Mucosa of stomach (tissue), 1 donor: Measurements from ENCODE around the gene SRSF4.

Experiments
- H3K27me3 ChIP-seq: one replicate; pipeline ENCODE4 v1.7.0; 2013; ENCODE audit warnings: mild to moderate bottlenecking, low read length; ENCODE audit not compliant: control insufficient read depth, insufficient read depth
- H3K36me3 ChIP-seq: one replicate; pipeline ENCODE4 v1.7.0; 2013; ENCODE audit warnings: low read length; ENCODE audit not compliant: control insufficient read depth, insufficient read depth
- H3K4me1 ChIP-seq: one replicate; pipeline ENCODE4 v1.7.0; 2013; ENCODE audit warnings: mild to moderate bottlenecking, low read length; ENCODE audit not compliant: control insufficient read depth, insufficient read depth
- H3K4me3 ChIP-seq: one replicate; pipeline ENCODE4 v1.7.0; 2013; ENCODE audit warnings: low read length
- H3K9ac ChIP-seq: one replicate; pipeline ENCODE4 v1.7.0; 2013; ENCODE audit warnings: mild to moderate bottlenecking, low read length, moderate library complexity
- H3K9me3 ChIP-seq: one replicate; pipeline ENCODE4 v1.7.0; 2013; ENCODE audit warnings: mild to moderate bottlenecking, low read length, moderate library complexity; ENCODE audit not compliant: control insufficient read depth
- donor health status: Pancreatic carcinoma.

Gene SRSF4

DNA sequence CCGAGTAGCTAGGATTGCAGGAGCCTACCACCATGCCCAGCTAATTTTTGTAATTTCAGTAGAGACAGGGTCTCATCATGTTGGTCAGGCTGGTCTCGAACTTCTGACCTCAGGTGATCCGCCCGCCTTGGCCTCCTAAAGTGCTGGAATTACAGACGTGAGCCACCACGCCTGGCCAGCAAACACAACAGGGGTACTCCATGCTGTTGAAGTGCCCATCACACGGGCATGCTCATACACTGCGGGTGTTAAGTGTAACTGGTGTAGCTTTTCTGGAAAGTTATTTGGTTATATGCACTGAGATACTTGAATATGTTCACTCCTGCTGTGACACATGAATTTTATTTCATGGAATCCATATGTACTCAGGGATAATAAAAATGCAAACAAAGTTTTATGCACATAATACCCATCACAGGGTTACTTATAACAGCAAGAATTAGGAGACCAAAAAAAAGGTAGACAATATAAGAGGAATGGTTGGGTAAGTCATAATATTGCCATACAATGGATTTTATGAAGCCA is 9.2 kb downstream of the SRSF4 start:
- H3K4me3 ChIP-seq: no peak overlapping the region
- H3K36me3 ChIP-seq: no peaks in the 10 kb centered on the region
- H3K9ac ChIP-seq: no peak overlapping the region
- no peaks in the 10 kb centered on the region for H3K27me3 ChIP-seq
- H3K4me1 ChIP-seq: peaks cover 4% of the 10 kb centered on the region
- H3K9me3 ChIP-seq: no peaks in the 10 kb centered on the region

DNA sequence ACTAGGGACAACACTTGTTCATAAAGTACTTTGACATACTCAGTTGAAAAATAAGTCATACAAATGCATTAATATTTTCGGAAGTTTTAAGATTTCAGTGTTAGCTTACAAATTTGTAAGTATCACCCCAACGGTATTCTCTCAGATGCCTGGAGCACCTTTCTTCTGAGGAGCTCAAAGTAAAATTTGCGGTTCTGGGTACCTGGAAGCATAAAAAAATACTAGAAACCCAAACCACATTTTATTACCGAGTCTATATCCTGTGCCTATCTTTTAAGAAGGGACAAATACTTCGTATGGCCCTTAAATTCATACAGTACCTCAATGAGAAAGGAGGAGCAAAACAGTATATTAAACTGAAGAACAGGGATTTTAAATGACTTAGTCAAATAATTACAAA is 10.2 kb downstream of the SRSF4 start:
- peaks cover 4% of the 10 kb centered on the region for H3K4me1 ChIP-seq
- peaks cover 2% of the 10 kb centered on the region for H3K36me3 ChIP-seq
- H3K27me3 ChIP-seq: no peaks in the 10 kb centered on the region
- H3K4me3 ChIP-seq: no peak overlapping the region
- H3K9ac ChIP-seq: no peak overlapping the region
- H3K9me3 ChIP-seq: no peaks in the 10 kb centered on the region

DNA sequence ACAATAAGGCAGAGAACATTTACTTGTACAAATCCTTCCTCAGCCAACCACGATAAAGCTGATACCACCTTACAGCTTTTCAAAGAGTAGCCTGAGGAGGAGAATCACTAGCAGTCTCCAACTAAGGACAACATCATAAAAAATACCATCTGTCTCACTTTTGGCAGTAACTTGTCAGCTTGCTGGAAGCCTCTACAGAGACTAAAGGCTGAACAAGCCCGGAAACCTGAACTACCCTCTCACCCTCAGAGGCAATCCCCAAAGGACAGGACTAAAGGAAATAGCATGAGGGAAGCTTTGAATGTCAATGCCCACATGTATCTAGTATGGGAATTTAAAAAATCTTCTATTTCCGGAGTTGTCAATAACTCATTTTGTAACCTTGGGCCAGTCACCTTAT is 10.6 kb downstream of the SRSF4 start:
- Histone ChIP-seq H3K9ac (no peak overlapping the region), H3K4me1 (peaks cover 4% of the 10 kb centered on the region), H3K36me3 (peaks cover 6% of the 10 kb centered on the region), H3K27me3 (no peaks in the 10 kb centered on the region), H3K4me3 (no peak overlapping the region), H3K9me3 (no peaks in the 10 kb centered on the region)

DNA sequence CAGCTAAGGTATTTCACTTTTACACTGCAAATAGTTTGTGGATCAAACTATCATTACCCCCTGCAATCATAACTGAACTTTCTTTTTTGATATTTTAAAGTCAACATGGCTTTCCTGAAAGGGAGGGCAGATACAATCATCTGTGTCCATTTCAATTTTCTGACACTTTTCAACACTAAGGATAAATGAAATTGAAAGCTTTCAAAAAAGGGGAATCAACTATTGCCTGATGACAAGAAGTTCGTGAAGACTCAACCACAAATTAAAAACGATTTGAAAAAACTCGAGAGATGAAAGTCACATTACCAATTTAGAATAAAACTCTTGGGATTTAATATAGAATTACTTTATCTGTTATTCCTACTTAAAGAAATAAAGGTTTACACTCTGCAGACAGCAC is 11.7 kb downstream of the SRSF4 start:
- no peaks in the 10 kb centered on the region for H3K27me3 ChIP-seq
- H3K4me3 ChIP-seq: no peak overlapping the region
- peaks cover 7% of the 10 kb centered on the region for H3K36me3 ChIP-seq
- H3K4me1 ChIP-seq: peaks cover 4% of the 10 kb centered on the region
- no peak overlapping the region for H3K9ac ChIP-seq
- no peaks in the 10 kb centered on the region for H3K9me3 ChIP-seq

DNA sequence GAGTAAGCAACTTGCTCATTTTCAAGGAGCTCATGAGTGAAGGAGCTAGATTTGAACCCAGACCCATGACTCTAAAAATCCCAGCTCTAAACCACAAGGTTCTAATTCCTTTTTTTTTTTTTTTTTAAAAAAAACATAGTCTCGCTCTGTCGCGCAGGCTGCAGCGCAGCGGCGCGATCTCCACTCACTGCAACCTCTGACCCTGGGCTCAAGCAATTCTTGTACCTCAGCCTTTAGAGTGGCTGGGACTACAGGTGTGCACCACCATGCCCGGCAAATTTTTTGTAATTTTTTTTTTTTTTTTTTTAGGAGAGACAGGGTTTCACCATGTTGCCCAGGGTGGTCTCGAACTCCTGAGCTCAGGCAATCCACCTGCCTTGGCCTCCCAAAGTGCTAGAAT is 13.8 kb downstream of the SRSF4 start:
- Histone ChIP-seq H3K27me3 (no peaks in the 10 kb centered on the region), H3K9me3 (no peaks in the 10 kb centered on the region), H3K36me3 (peaks cover 7% of the 10 kb centered on the region), H3K9ac (no peak overlapping the region), H3K4me1 (peaks cover 4% of the 10 kb centered on the region), H3K4me3 (no peak overlapping the region)

DNA sequence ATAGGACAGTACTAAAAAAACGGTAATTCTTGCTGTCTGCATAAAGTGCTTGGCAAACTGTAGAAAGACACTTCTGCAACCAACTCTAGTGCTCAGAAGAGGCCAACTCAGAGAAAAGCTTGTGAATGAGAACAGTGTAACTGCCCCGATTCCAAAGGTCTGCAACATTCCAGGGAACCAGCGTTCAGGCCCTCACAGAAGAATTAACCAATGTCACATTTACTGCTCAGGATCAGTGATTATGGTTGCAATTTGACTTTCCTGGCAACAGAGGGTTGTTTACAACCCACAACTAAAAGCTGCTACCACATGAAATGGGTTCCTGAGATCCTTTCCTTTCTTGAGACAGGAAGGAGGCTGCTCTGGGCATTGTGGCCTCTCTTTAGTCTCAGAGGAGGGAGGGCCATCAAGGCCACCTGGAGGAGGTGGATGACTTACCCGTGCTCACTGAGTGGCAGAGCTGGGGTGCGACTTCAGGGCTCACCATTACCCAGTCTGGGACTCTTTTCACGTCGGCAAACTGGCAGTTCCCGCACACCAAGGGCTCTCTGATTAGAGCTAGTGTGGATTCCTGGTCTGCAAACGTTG is 15.3 kb downstream of the SRSF4 start:
- H3K4me1 ChIP-seq: peaks cover 16% of the 10 kb centered on the region
- no peak overlapping the region for H3K9ac ChIP-seq
- H3K36me3 ChIP-seq: peaks cover 7% of the 10 kb centered on the region

DNA sequence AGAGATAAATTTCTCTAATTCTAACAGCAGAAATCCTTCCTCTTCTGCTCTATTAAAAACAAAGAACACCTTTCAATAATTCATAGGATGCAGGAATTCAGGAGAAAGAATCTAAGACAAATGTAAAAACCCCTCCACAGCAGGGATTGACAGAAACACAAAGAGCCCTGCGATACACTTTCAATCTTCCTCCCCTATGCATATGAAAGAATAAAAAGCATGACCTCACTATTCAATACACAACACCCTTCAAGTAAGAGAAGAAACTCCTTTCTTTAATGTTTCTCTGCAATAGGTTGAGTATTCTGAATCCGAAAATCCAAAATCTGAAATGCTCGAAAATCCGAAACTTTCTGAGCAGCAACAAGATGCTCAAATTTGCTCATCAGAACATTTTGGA is 17.1 kb downstream of the SRSF4 start:
- no peaks in the 10 kb centered on the region for H3K9me3 ChIP-seq
- peaks cover 12% of the 10 kb centered on the region for H3K4me1 ChIP-seq
- no peak overlapping the region for H3K9ac ChIP-seq
- no peak overlapping the region for H3K4me3 ChIP-seq
- H3K27me3 ChIP-seq: no peaks in the 10 kb centered on the region
- peaks cover 7% of the 10 kb centered on the region for H3K36me3 ChIP-seq

More for the DNA sequence above, 15.3 kb downstream of the SRSF4 start:
- H3K27me3 ChIP-seq: no peaks in the 10 kb centered on the region
- no peak overlapping the region for H3K4me3 ChIP-seq
- H3K9me3 ChIP-seq: no peaks in the 10 kb centered on the region

DNA sequence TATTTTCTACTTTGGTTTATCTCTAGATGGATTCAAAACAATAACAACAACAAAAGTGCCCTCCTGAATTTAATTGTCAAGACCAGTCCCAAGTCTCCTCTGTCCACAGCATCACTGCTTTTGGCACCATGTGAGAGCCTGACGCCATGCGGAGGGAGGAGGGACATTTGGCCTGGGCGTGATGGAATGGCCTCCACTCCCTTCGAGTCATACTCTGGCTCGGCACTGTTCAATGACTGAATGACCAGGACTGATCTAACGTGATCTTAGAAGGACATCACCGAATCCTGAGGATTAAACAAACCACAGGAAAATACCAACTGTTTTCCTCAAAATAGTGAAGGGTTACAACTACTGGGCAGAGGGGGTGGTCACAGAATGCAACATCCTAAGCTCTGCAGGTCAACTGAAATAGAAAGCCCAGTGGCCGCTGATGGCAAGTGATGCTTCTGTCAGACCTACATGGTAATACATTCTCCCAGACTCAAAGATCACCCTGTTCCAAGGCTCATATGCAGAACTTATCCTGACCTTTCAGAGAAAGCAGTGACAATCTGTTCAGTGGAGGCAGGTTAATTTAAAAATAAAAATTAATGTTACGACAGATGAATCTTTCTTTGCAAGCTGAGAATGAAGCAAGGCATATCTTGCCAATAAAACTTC is 19.1 kb downstream of the SRSF4 start:
- Histone ChIP-seq H3K27me3 (no peaks in the 10 kb centered on the region), H3K9ac (no peak overlapping the region), H3K36me3 (peaks cover 7% of the 10 kb centered on the region), H3K4me1 (peaks cover 13% of the 10 kb centered on the region), H3K9me3 (no peaks in the 10 kb centered on the region), H3K4me3 (no peak overlapping the region)

DNA sequence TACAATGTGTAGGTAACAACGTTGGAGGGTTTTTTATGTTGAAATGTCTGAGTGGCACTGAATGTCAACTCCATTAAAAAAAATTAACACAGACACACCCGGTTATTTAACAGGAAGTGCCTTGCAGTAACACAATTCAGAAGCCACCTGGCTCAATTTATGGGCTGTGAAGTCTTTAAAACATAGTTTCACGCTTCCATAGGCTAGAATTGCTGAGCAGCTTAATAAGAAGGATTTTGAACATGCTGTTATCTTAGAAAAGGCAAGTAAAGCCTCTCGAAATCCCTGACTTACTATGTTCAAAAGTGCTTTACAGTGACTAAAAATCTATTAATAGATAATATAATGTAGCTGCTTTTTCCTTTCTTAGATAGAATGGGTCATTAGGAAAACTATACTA is 19.7 kb downstream of the SRSF4 start:
- no peak overlapping the region for H3K9ac ChIP-seq
- H3K9me3 ChIP-seq: no peaks in the 10 kb centered on the region
- H3K4me1 ChIP-seq: peaks cover 19% of the 10 kb centered on the region
- H3K36me3 ChIP-seq: peaks cover 7% of the 10 kb centered on the region
- H3K27me3 ChIP-seq: no peaks in the 10 kb centered on the region
- no peak overlapping the region for H3K4me3 ChIP-seq

DNA sequence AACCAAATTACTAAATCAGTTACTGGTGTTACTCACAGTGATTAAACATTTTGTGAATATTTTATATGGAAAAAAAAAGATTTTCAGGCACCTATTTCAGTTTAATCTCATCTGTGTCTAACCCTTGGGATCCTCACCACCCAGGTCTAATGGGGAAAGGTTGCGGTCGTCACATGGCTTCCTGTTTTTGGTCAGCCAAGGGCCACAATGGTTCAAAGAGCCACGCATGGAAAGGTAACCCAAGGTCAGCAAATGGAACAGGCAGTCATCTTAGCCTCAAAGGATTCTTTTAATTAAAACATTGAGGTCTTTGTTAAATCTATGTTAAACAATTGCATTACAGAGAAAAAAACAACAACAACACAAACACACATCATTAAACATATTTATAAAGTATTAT is 21.9 kb downstream of the SRSF4 start:
- H3K4me1 ChIP-seq: peaks cover 25% of the 10 kb centered on the region
- H3K36me3 ChIP-seq: peaks cover 6% of the 10 kb centered on the region
- H3K4me3 ChIP-seq: no peak overlapping the region
- no peaks in the 10 kb centered on the region for H3K9me3 ChIP-seq
- H3K27me3 ChIP-seq: no peaks in the 10 kb centered on the region
- H3K9ac ChIP-seq: no peak overlapping the region

DNA sequence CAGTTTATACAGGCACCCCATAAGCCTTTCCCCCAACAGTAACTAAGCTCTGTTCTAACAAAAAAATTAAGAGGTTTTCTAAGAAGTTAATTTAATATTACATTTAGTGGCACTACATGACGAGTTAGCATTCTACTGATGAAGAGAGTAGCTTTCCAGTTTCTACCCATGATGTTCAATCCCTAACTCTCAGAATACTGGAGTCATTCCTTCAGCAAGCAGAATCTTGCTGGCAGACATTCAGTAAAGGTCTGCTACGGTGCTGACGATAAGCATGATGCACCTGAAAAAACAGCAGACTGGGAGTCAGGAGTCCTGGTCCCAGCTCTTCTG is 24.5 kb downstream of the SRSF4 start:
- Histone ChIP-seq H3K9ac (no peak overlapping the region), H3K4me1 (peaks cover 18% of the 10 kb centered on the region), H3K36me3 (peaks cover 6% of the 10 kb centered on the region), H3K9me3 (no peaks in the 10 kb centered on the region), H3K4me3 (no peak overlapping the region), H3K27me3 (no peaks in the 10 kb centered on the region)

DNA sequence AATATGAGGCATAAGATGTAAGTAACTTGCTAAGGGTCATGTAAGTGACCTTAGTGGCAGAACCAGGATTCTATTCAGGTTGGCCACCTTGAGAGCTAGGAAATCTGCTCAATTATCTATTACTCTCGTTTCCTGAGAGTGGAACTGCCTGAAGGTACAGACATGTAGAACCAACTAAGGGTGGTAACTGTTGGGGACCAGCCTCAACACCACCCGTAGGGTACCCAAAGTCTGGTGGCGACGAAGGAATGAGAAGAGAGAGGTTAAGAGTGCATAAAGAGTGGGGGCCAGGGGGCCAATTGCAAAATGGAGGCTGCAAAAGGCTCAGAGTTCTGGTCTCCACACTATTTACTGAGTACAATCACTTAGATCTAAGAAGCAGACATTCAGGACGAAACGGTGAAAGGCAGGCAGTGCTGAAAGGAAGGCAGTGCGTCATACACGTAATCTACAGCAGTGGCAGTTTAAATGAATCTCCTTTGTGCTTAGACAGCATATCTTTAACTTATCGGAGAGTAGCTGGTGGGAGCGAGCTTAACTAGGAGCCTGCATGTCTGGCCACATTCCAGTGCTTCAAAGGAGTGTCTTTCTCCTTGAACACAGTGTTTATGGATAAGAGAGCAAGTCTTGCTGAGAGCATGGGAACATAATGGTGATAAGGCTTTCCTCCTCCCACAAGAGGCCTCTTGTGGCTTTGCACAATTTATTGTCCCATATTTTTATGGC is 25.0 kb downstream of the SRSF4 start:
- Histone ChIP-seq H3K9me3 (no peaks in the 10 kb centered on the region), H3K4me1 (peaks cover 14% of the 10 kb centered on the region), H3K36me3 (peaks cover 6% of the 10 kb centered on the region), H3K9ac (no peak overlapping the region), H3K4me3 (no peak overlapping the region), H3K27me3 (no peaks in the 10 kb centered on the region)
